ENCODE data around the gene CFAP45. TPM values are rescaled to one million over a fixed set of nuclear protein-coding genes. Genes with fewer than 3 reads are reported as not detected.
A peak's percentile ranks its signal among the peaks of the same experiment; 100 is the strongest.

Gene CFAP45
- total and polyA plus RNA-seq, 9 of the 15 experiments (the other 6 are each of a cell fraction or from before 2014, with no cell fraction given): 0.65 to 2.4 (median 1.5) TPM

DNA sequence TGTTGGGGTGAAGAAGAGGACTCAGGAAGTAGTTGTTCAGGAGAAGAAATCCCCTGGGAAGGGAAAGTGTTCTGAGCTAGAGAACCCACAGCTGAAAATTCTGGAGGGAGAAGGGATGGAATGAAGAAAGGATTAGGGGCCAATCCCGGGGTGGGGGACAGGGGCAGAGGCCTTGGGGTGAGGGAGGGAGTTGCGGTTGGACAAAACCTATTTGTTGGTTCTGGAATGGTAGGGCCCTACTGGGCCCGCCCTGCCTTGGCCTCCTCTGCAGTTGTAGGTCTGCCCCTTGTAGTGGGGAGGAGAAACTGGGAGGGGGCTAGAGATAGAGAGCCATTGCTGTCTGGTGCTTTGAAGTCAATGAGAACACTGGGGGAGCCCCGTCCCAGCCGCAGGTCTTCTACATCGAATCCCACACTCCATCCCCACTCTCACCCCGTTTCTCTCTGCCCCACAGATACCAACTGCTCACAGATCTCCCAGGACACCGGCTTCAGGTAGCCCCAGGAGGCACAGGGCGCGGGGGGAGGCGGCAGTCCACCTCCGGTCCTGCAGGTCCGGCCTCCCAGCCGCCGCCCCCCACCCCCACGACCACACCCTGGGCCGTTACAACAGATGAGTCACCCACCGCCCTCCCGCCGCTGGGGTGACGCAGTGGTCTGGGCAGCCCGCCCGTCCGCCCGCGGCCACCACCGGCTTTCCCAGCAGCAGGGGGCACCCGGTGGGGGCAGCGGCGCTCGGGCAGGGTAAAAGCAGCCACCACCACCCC is 24.2 kb upstream of the CFAP45 start (continued):
- TF ChIP-seq, protein P1, sequence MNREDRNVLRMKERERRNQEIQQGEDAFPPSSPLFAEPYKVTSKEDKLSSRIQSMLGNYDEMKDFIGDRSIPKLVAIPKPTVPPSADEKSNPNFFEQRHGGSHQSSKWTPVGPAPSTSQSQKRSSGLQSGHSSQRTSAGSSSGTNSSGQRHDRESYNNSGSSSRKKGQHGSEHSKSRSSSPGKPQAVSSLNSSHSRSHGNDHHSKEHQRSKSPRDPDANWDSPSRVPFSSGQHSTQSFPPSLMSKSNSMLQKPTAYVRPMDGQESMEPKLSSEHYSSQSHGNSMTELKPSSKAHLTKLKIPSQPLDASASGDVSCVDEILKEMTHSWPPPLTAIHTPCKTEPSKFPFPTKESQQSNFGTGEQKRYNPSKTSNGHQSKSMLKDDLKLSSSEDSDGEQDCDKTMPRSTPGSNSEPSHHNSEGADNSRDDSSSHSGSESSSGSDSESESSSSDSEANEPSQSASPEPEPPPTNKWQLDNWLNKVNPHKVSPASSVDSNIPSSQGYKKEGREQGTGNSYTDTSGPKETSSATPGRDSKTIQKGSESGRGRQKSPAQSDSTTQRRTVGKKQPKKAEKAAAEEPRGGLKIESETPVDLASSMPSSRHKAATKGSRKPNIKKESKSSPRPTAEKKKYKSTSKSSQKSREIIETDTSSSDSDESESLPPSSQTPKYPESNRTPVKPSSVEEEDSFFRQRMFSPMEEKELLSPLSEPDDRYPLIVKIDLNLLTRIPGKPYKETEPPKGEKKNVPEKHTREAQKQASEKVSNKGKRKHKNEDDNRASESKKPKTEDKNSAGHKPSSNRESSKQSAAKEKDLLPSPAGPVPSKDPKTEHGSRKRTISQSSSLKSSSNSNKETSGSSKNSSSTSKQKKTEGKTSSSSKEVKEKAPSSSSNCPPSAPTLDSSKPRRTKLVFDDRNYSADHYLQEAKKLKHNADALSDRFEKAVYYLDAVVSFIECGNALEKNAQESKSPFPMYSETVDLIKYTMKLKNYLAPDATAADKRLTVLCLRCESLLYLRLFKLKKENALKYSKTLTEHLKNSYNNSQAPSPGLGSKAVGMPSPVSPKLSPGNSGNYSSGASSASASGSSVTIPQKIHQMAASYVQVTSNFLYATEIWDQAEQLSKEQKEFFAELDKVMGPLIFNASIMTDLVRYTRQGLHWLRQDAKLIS (CRISPR knock-in tag; IDR thresholded peaks at IDR 0.05): no peak
- TF ChIP-seq HDAC6 (IDR thresholded peaks at IDR 0.05; ENCODE audit: low read depth, low read length) (no peak), ESRRA (IDR thresholded peaks at IDR 0.05; ENCODE audit: borderline replicate concordance, low read depth) (peak; percentile 53), TRIM28 (IDR thresholded peaks at IDR 0.05) (no peak), SREBF1 (IDR thresholded peaks at IDR 0.05; ENCODE audit: borderline replicate concordance, low read depth, low read length) (no peak), TAF7 (tag; IDR thresholded peaks at IDR 0.05) (no peak), ZBTB7A (IDR thresholded peaks at IDR 0.05; ENCODE audit: borderline replicate concordance, control insufficient read depth, low read depth, low read length) (peak; percentile 89), HDAC1 (IDR thresholded peaks at IDR 0.05) (peak in 1 of 2 experiments; percentile 51; a peak in 1 of 4 replicates), SP1 (CRISPR knock-in tag; IDR thresholded peaks at IDR 0.05) (peak; percentile 68; the same call in 1 of the 2 replicates), NFE2 (IDR thresholded peaks at IDR 0.05; ENCODE audit: low read depth) (peak; percentile 73), ZNF561 (CRISPR knock-in tag; conservative IDR thresholded peaks at IDR 0.05) (no peak), ZNF717 (CRISPR knock-in tag; IDR thresholded peaks at IDR 0.05) (no peak), PML (IDR thresholded peaks at IDR 0.05; ENCODE audit: low read length) (no peak; the same call in 1 of the 2 replicates)
- TF ChIP-seq, protein P2, sequence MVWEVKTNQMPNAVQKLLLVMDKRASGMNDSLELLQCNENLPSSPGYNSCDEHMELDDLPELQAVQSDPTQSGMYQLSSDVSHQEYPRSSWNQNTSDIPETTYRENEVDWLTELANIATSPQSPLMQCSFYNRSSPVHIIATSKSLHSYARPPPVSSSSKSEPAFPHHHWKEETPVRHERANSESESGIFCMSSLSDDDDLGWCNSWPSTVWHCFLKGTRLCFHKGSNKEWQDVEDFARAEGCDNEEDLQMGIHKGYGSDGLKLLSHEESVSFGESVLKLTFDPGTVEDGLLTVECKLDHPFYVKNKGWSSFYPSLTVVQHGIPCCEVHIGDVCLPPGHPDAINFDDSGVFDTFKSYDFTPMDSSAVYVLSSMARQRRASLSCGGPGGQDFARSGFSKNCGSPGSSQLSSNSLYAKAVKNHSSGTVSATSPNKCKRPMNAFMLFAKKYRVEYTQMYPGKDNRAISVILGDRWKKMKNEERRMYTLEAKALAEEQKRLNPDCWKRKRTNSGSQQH (CRISPR knock-in tag; IDR thresholded peaks at IDR 0.05): no peak
- TF ChIP-seq, protein P3, sequence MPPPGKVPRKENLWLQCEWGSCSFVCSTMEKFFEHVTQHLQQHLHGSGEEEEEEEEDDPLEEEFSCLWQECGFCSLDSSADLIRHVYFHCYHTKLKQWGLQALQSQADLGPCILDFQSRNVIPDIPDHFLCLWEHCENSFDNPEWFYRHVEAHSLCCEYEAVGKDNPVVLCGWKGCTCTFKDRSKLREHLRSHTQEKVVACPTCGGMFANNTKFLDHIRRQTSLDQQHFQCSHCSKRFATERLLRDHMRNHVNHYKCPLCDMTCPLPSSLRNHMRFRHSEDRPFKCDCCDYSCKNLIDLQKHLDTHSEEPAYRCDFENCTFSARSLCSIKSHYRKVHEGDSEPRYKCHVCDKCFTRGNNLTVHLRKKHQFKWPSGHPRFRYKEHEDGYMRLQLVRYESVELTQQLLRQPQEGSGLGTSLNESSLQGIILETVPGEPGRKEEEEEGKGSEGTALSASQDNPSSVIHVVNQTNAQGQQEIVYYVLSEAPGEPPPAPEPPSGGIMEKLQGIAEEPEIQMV (tag; conservative IDR thresholded peaks at IDR 0.05; ENCODE audit: low read depth): no peak
- TF ChIP-seq, protein P4, sequence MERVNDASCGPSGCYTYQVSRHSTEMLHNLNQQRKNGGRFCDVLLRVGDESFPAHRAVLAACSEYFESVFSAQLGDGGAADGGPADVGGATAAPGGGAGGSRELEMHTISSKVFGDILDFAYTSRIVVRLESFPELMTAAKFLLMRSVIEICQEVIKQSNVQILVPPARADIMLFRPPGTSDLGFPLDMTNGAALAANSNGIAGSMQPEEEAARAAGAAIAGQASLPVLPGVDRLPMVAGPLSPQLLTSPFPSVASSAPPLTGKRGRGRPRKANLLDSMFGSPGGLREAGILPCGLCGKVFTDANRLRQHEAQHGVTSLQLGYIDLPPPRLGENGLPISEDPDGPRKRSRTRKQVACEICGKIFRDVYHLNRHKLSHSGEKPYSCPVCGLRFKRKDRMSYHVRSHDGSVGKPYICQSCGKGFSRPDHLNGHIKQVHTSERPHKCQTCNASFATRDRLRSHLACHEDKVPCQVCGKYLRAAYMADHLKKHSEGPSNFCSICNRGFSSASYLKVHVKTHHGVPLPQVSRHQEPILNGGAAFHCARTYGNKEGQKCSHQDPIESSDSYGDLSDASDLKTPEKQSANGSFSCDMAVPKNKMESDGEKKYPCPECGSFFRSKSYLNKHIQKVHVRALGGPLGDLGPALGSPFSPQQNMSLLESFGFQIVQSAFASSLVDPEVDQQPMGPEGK (CRISPR knock-in tag; IDR thresholded peaks at IDR 0.05; ENCODE audit: borderline replicate concordance): no peak

Measured in K562 (cell line).